ENCODE measurements around the gene GPRIN1.
"Not testable (repeated sequence)": the region's sequence is repeated elsewhere in the genome, so short reads cannot be mapped to it uniquely, and the experiment has no call there.

GPRIN1 gene

GRCh38 chr5:176599749-176600430, 10.1 kb downstream of the GPRIN1 start:
- not testable (repeated sequence) for DNase-seq (ENCODE audit: extremely low read depth in 1 of 2, low read depth in 1 of 2)

GRCh38 chr5:176597417-176598389, 12.3 kb downstream of the GPRIN1 start:
- no peak for DNase-seq (ENCODE audit: extremely low read depth in 1 of 2, low read depth in 1 of 2)

- DNase-seq (ENCODE audit: extremely low read depth in 1 of 2, low read depth in 1 of 2), result peak; percentile 41 to 50
These were observed 13.1 kb downstream of the GPRIN1 start for GRCh38 chr5:176596689-176597416.

GRCh38 chr5:176596069-176596644, 13.8 kb downstream of the GPRIN1 start:
- DNase-seq (ENCODE audit: extremely low read depth in 1 of 2, low read depth in 1 of 2), result no peak

GRCh38 chr5:176595386-176595943, 14.5 kb downstream of the GPRIN1 start:
- DNase-seq (ENCODE audit: extremely low read depth in 1 of 2, low read depth in 1 of 2), result no peak

GRCh38 chr5:176594554-176594953, 15.4 kb downstream of the GPRIN1 start:
- DNase-seq (ENCODE audit: extremely low read depth in 1 of 2, low read depth in 1 of 2), result no peak

- no peak for DNase-seq (ENCODE audit: extremely low read depth in 1 of 2, low read depth in 1 of 2)
These were observed 16.6 kb downstream of the GPRIN1 start for GRCh38 chr5:176593273-176593869.

GRCh38 chr5:176592573-176592972, 17.4 kb downstream of the GPRIN1 start:
- no peak for DNase-seq (ENCODE audit: extremely low read depth in 1 of 2, low read depth in 1 of 2)

- DNase-seq (ENCODE audit: extremely low read depth in 1 of 2, low read depth in 1 of 2), result not testable (repeated sequence)
These were observed 18.3 kb downstream of the GPRIN1 start for GRCh38 chr5:176591667-176592066.

- DNase-seq (ENCODE audit: extremely low read depth in 1 of 2, low read depth in 1 of 2), result no peak
These were observed 19.8 kb downstream of the GPRIN1 start for GRCh38 chr5:176590035-176590717.

GRCh38 chr5:176589039-176589769, 20.8 kb downstream of the GPRIN1 start:
- no peak for DNase-seq (ENCODE audit: extremely low read depth in 1 of 2, low read depth in 1 of 2)

GRCh38 chr5:176588297-176588696, 21.7 kb downstream of the GPRIN1 start:
- DNase-seq (ENCODE audit: extremely low read depth in 1 of 2, low read depth in 1 of 2), result no peak

GRCh38 chr5:176587398-176587797, 22.6 kb downstream of the GPRIN1 start:
- DNase-seq (ENCODE audit: extremely low read depth in 1 of 2, low read depth in 1 of 2), result no peak

- DNase-seq (ENCODE audit: extremely low read depth in 1 of 2, low read depth in 1 of 2), result no peak
These were observed 26.9 kb downstream of the GPRIN1 start for GRCh38 chr5:176583076-176583475.

GRCh38 chr5:176581361-176581760, 28.6 kb downstream of the GPRIN1 start:
- DNase-seq (ENCODE audit: extremely low read depth in 1 of 2, low read depth in 1 of 2), result no peak

GRCh38 chr5:176579323-176579722, 30.6 kb downstream of the GPRIN1 start:
- no peak for DNase-seq (ENCODE audit: extremely low read depth in 1 of 2, low read depth in 1 of 2)

GRCh38 chr5:176578391-176578808, 31.6 kb downstream of the GPRIN1 start:
- no peak for DNase-seq (ENCODE audit: extremely low read depth in 1 of 2, low read depth in 1 of 2)

- DNase-seq (ENCODE audit: extremely low read depth in 1 of 2, low read depth in 1 of 2), result no peak
These were observed 32.4 kb downstream of the GPRIN1 start for GRCh38 chr5:176577312-176578176.
